Activated naive CD4-positive, alpha-beta T cell (primary cell): Measurements from ENCODE around the gene LY6G6F.
A peak's percentile ranks its signal among the peaks of the same experiment; 100 is the strongest.

Experiments used
- DNase-seq, 4 experiments: peaks; one replicate each; lab custom pipeline; 2025; lab: John Stamatoyannopoulos, UW

LY6G6F gene

DNA sequence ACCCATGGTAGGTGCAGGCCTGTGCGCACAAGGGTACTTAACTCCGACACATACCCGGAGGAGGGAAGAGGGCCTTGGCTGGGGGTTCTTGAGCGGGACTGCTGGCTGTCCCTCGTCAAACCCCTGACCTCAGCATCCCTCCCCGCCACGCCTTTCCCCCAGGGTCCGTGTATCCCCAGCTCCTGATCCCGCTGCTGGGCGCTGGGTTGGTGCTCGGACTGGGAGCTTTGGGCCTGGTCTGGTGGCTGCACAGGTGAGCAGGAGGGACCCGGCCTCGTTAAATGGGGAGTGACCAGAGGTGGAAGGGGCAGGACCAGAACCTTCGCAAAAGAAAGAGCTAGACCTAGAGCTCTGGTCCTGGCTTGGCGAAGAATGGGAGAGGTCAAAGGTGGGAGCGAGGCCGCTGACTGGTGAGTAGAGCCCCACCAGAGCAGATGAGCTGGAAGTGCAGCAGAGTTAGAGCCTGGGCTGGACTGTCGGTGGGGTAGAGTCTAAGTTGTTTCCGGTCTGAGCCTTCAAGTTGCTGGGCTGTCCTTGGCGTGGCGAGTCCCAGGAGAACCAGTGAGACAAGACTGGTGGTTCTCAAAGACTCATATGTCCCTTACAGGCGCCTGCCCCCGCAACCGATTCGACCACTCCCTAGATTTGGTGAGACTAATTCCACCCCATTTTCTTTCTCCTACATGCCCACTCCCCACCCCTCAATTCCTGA is 17.5 kb downstream of the LY6G6F start:
- no peak for DNase-seq

- no peak for DNase-seq
These were observed 19.1 kb downstream of the LY6G6F start for GRCh38 chr6:31725502-31726350.

- no peak for DNase-seq
These were observed 20.5 kb downstream of the LY6G6F start for GRCh38 chr6:31727034-31727716.

- no peak for DNase-seq
These were observed 21.3 kb downstream of the LY6G6F start for GRCh38 chr6:31727717-31728671.

DNA sequence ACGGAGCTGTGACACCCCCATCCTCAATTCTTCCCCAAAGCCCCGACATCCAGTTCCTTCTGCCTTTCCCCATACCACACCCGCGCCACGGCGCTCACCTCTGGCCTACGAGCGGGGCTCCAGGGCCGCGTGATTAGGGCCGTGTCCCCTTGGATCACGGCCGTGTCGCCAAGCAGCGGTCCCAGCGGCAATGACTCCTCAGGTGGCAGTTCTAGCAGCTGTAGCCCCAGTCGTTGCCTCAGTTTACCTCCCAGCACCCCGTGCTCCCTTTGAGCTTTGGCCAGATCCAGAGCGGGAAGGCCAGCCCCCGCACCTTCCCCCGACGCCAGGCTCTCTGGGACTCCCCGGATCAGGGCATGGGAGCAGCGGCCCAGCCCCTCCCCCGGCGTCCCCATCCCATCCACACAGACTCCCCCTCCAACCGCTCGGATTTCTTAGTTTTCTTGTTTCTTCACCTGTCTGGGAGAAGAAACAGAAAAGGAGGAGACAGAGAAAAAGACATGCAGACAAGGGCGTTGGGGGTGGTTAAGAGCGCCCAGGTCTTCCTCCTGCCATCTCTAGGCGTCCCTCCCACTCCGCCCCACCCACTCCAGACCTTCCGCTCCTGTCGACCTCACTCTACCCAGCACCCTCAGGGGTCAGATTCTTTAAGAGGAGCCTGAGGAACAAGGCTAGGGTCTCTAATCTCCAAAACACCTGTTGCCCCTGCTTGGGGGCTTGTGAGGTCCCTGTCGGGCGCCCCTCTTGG is 22.3 kb downstream of the LY6G6F start, which contains the start of gene DDAH2:
Gene DDAH2, minus strand, starts transcription at position 533 of the 748 bp plus-strand sequence. Its CDS starts 138 bp downstream, at position 395.
- no peak for DNase-seq

- DNase-seq, result peak; percentile 35 to 76 (median 54)
These were observed 22.9 kb downstream of the LY6G6F start for GRCh38 chr6:31729515-31729978.

- DNase-seq, result peak in 3 of 4 experiments; percentile 20 to 57 (median 56)
These were observed 23.4 kb downstream of the LY6G6F start for GRCh38 chr6:31729979-31730630.

GRCh38 chr6:31730631-31731086 is 24.0 kb downstream of the LY6G6F start:
- no peak for DNase-seq

- no peak for DNase-seq
These were observed 25.4 kb downstream of the LY6G6F start for GRCh38 chr6:31732029-31732428.

DNA sequence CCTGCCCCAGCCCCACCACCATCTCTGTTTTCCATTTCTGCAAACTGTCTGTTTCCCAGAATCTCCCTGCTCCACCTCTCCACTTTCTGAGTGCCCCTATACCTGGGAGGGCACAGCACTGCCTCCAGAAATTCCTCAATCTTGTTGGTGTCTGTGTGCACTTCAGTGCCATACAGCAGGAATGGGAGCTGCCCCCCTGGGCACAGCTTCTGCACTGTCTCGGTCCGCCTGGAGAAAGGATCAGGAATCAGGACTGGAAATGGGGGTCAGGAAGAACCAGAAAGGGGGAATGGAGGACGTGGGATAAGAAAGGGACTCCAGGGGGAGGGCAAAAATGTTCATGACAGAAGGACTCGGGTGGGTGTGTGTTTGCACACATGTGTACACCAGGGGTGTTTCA is 27.1 kb downstream of the LY6G6F start:
- no peak for DNase-seq

DNA sequence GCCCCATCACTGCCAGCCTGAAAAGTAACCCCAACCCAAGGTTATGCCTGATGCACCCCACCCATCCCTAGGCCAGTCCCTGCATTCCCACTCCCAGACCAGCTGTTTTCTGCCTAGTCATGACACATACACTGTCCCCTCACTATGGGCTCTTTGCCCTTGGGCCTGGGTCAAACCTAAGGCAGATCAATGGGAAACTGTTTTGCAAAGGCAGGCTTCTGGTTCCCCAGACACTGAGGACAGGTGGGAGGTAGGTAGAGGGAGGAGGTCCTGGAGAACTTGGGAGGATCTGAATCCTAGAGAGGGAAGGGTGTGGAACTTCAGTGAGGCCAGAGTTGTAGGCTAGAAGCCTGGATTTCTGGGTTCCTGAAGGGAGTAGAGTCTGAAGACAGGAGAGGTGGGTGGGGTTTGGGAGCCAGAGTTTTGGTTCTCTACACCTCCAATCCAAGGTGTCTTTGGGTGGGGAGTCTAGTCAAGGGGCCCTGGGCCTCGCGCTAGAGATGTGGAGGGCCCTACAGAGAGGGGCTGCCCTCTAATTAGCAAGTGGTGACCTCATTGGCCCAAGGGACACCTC is 27.7 kb downstream of the LY6G6F start:
- no peak for DNase-seq

- peak in 1 of 4 experiments; percentile 18 for DNase-seq
These were observed 28.2 kb downstream of the LY6G6F start for GRCh38 chr6:31734821-31735406.

DNA sequence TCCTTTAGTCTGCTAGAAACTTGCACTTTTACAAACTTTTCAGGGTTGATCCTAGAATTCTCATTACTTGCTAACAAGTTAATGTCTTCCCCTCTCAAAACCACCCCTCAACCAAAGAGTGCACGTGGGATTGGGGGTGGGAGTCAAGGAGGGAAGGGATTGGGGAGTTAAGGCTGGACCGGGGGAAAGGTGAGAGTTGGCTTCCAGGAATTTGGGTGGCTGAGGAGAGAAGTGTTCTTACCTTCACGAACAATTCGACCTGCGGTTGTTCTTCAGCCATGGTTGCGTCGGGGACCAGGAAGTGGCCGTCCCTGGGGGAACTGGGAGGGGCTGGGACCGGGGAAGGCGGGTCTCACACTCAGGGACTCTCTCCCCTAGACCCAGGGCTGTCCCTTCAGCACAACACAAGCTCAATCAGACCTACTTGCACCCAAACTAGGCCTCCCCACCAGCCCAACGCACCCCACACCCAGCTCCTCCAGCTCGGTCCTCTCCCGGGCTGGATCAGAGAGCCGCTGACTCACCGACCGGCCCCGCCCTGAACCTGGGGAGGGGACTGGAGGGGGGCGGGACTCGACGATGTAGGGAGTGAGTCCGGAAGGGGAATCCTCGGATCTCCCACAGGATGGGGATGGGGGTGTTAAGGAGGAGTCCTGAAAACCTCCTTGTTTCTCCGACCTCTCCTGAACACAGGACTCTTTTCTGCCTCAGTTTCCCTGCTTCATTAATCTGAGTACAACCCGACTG is 29.5 kb downstream of the LY6G6F start, which contains the start of gene CLIC1:
Gene CLIC1, minus strand, starts transcription at position 510 of the 747 bp plus-strand sequence. Its CDS starts 230 bp downstream, at position 280.
- DNase-seq, result peak; percentile 23 to 57 (median 26)

DNA sequence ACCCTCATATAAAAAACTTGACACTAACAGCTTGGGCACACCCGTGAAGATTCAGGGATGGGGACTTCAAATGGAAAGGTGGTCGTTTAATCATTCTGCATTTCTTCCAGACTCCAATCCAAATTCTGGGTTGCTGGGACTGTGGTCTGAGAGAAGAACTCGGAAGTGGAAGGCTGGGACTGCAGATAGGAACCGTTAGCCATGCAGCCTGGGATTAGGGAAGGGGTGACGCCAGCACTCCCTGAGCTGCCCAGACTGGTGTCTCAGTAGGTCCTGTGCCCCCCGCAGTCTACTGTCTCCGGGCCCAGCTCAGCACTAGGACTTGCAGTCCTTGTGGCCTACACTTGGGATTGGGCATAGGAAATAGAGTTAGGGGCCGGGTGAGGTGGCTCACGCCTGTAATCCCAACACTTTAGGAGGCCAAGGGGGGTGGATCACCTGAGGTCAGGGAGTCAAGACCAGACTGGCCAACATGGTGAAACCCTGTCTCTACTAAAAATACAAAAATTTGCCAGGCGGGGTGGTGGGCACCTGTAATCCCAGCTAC is 30.2 kb downstream of the LY6G6F start:
- no peak for DNase-seq

DNA sequence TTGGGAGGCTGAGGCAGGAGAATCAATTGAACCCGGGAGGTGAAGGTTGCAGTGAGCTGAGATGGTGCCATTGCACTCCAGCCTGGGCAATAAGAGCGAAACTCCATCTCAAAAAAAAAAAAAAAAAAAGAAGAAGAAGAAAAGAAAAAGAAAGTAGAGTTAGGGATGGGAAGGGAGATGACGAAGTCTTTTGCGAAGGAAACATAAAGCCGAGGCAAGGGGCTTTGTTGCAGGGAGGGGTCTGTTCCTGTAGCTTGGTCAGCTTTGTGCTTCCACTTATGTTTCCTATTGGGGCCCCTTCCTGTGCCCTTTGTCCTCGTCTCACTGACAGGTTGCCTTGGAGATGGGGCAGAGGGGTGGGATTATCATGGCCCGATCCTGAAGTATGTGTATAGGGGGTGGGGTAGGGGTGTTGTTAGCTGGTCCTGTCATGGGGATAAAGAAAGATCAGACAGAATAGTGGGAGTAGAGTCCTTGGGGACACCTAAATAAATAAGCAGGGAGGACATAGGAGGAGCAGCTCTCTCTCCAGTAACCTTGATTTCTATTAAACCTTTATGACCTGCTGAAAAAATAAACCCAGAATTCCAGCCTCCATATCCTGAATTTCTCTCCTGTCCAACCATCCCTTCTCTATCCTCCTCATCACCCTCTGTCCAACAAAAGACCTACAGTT is 30.8 kb downstream of the LY6G6F start:
- no peak for DNase-seq

GRCh38 chr6:31737991-31738979 is 31.6 kb downstream of the LY6G6F start:
- DNase-seq, result peak in 2 of 4 experiments; percentile 25 to 27
